GM10248 (cell line): Measurements from ENCODE around the gene HAX1.
"Not testable (repeated sequence)": the region's sequence is repeated elsewhere in the genome, so short reads cannot be mapped to it uniquely, and the experiment has no call there.

ENCODE experiments used
- CTCF ChIA-PET: fragments of 300-600 bp; sonication (Branson Sonifier 250); formaldehyde crosslinking; extraction: SDS; loops from one replicate; lab custom pipeline; 2021; ENCODE audit warnings: antibody characterized with exemption; lab: Yijun Ruan, JAX
- POLR2A ChIA-PET: fragments of 350-650 bp; sonication (Branson Sonifier 250); formaldehyde crosslinking; extraction: SDS; loops from one replicate; lab custom pipeline; 2020; ENCODE audit warnings: antibody characterized with exemption; lab: Yijun Ruan, JAX
- DNase-seq: peaks from one replicate; pipeline ENCODE4 v3.0.0; 2012; ENCODE audit errors: extremely low spot score
- TF ChIP-seq, protein P1 (sequence below): IDR thresholded peaks from 2 replicates; pipeline ENCODE4 v1.5.1; 2012; ENCODE audit warnings: mild to moderate bottlenecking, low read depth; ENCODE audit errors: extremely low read depth, missing control alignments, control extremely low read depth

Gene HAX1

GRCh38 chr1:154313066-154313356 is 40.6 kb downstream of the HAX1 start:
- CTCF ChIA-PET = interaction anchor here (4.2 kb wide), 1 partner anchor 13 kb away, joined by 31 read pairs; the partner anchor contains the start of gene ATP8B2
- POLR2A ChIA-PET = no interaction called here
- DNase-seq = no peak
- TF ChIP-seq, protein P1, sequence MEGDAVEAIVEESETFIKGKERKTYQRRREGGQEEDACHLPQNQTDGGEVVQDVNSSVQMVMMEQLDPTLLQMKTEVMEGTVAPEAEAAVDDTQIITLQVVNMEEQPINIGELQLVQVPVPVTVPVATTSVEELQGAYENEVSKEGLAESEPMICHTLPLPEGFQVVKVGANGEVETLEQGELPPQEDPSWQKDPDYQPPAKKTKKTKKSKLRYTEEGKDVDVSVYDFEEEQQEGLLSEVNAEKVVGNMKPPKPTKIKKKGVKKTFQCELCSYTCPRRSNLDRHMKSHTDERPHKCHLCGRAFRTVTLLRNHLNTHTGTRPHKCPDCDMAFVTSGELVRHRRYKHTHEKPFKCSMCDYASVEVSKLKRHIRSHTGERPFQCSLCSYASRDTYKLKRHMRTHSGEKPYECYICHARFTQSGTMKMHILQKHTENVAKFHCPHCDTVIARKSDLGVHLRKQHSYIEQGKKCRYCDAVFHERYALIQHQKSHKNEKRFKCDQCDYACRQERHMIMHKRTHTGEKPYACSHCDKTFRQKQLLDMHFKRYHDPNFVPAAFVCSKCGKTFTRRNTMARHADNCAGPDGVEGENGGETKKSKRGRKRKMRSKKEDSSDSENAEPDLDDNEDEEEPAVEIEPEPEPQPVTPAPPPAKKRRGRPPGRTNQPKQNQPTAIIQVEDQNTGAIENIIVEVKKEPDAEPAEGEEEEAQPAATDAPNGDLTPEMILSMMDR = no peak

GRCh38 chr1:154314226-154314625 is 41.8 kb downstream of the HAX1 start:
- not testable (repeated sequence) for DNase-seq
- ChIA-PET CTCF (interaction anchor here (1.3 to 4.2 kb wide), 2 partner anchors 12 to 232 kb away, joined by 3 to 31 read pairs; partner anchors contain the start of gene ATP8B2), POLR2A (interaction anchor here (0.7 kb wide), 1 partner anchor 682 kb away, joined by 3 read pairs; no protein-coding TSS in a partner anchor)

DNA sequence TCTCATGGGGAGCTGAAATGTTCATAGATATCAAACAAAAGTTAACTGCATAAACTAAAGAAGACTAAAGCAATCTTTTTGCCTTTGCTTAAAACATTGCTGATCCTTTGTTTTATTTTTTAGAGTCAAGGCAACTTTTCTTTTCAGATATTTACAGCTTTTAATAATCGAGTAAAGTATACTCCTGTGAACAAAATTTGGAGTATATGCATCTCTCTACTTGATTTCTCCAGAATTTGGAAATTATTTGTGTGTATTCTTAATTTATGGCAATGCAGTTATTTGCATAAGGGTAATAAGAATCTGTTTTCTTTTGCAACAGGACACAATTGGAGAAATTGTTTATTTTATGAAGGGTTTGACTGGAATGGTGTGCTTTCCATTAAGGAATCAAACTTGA is 44.3 kb downstream of the HAX1 start:
- ChIA-PET POLR2A (no interaction called here), CTCF (interaction anchor here (1.7 to 4.2 kb wide), 2 partner anchors 10 to 26 kb away, joined by 4 to 31 read pairs; partner anchors contain the start of gene ATP8B2)
- TF ChIP-seq, protein P1 = no peak
- DNase-seq = no peak

GRCh38 chr1:154318386-154318785 is 46.0 kb downstream of the HAX1 start:
- TF ChIP-seq, protein P1 = no peak
- ChIA-PET CTCF (interaction anchor here (1.6 kb wide), 1 partner anchor 18 kb away, joined by 7 read pairs; no protein-coding TSS in a partner anchor), POLR2A (no interaction called here)
- DNase-seq = no peak

- TF ChIP-seq, protein P1 = no peak
- DNase-seq = no peak
- CTCF ChIA-PET = interaction anchor here (1.1 to 9.8 kb wide), 3 partner anchors 13 to 158 kb away, joined by 3 to 120 read pairs (median 3); no protein-coding TSS in a partner anchor
- POLR2A ChIA-PET = no interaction called here
Observed at GRCh38 chr1:154320882-154321608, 48.6 kb downstream of the HAX1 start, which contains the start of gene AQP10. AQP10 (plus strand) TSS chr1:154321093; CDS start chr1:154321156, 63 bp downstream.

DNA sequence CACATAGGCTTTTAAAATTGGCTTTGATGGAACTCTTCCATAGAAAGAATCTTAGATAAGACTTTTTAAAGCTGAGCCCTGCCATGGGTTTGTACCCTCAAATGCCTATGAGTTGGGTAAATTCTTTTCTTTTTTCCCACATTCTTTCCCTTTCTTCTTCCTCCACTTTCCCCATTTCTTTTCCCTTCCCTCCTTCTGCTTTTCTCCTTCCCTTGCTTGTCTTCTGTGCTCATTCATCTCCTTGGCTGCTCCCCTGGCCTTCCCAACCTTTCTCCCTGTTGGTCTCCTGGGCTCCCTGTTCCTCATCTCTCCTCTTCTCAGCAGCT is 49.1 kb downstream of the HAX1 start:
- CTCF ChIA-PET = interaction anchor here (9.8 kb wide), 1 partner anchor 13 kb away, joined by 120 read pairs; no protein-coding TSS in a partner anchor
- POLR2A ChIA-PET, DNase-seq: not testable (repeated sequence)

DNA sequence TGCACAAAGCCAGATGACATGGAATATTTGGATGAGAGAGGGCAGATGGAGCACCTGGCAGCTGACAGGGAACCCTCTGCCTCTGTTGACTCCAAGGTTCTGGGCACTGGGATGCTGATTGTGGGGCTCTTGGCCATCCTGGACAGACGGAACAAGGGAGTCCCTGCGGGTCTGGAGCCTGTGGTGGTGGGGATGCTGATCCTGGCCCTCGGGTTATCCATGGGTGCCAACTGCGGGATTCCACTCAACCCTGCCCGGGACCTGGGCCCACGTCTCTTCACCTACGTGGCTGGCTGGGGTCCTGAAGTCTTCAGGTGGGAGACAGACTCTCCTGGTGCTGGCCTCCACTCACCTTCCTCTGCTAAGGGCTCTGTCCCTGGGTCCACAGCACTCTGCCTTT is 51.1 kb downstream of the HAX1 start:
- ChIA-PET CTCF (interaction anchor here (1.0 to 15.6 kb wide), 6 partner anchors 11 to 186 kb away, joined by 3 to 211 read pairs (median 10); no protein-coding TSS in a partner anchor), POLR2A (no interaction called here)
- TF ChIP-seq, protein P1 = no peak
- DNase-seq = no peak
